ENCODE measurements around the gene TMIGD1.

DNA sequence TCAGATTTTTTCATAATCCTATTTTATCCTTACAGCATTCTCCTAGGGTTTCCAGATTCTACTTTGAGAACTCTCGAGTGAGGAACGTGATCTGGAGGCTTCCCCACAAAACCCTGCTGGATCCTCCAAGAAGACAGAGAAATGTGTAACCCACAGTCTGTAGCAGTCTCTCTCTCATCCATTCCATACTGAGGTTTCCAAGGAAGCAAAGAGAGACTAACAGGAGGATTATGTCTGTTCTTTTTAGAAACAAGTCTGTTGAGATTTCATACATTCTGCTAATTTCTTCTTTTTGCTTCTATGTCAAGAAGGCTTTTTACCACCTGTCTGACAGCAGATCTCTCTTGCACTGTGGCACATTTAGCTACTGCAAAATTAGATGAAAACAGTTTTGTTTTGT lies 18.8 kb downstream of the TMIGD1 start:
- TF ChIP-seq, protein P1, sequence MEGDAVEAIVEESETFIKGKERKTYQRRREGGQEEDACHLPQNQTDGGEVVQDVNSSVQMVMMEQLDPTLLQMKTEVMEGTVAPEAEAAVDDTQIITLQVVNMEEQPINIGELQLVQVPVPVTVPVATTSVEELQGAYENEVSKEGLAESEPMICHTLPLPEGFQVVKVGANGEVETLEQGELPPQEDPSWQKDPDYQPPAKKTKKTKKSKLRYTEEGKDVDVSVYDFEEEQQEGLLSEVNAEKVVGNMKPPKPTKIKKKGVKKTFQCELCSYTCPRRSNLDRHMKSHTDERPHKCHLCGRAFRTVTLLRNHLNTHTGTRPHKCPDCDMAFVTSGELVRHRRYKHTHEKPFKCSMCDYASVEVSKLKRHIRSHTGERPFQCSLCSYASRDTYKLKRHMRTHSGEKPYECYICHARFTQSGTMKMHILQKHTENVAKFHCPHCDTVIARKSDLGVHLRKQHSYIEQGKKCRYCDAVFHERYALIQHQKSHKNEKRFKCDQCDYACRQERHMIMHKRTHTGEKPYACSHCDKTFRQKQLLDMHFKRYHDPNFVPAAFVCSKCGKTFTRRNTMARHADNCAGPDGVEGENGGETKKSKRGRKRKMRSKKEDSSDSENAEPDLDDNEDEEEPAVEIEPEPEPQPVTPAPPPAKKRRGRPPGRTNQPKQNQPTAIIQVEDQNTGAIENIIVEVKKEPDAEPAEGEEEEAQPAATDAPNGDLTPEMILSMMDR (conservative IDR thresholded peaks at IDR 0.05 in 1 of 2, IDR thresholded peaks at IDR 0.05 in 1 of 2; ENCODE audit: low read depth in 1 of 2, low read length in 2 of 2) = no peak
- TF ChIP-seq EZH2 (IDR thresholded peaks at IDR 0.05; ENCODE audit: low read length, missing control alignments) = no peak
